Transverse colon (tissue), 4 donors: Measurements from ENCODE around the gene SH3GLB2. TPM values are rescaled to one million over a fixed set of nuclear protein-coding genes. Genes with fewer than 3 reads are reported as not detected.

Source experiments
- DNase-seq: peaks from one replicate; pipeline ENCODE4 v3.0.0-alpha.2; 2019
- H3K27ac ChIP-seq, 4 donors: fragments of 200-600 bp; sonication (generic); 2 replicates each; pipeline ENCODE4 v1.5.1; 2016 to 2018; ENCODE audit warnings: inconsistent platforms in 4 of 4
- H3K27me3 ChIP-seq: fragments of 200-600 bp; sonication (generic); 2 replicates; pipeline ENCODE4 v1.5.1; 2017; ENCODE audit warnings: inconsistent platforms
- H3K36me3 ChIP-seq, 4 donors: fragments of 200-600 bp; sonication (generic); 2 replicates each; pipeline ENCODE4 v1.5.1; 2017 to 2019; ENCODE audit warnings: inconsistent platforms in 4 of 4
- H3K4me1 ChIP-seq, 4 donors: fragments of 200-600 bp; sonication (generic); 2 replicates each; pipeline ENCODE4 v1.5.1; 2017 to 2020; ENCODE audit warnings: inconsistent platforms in 4 of 4
- H3K4me3 ChIP-seq, 4 donors: fragments of 200-600 bp; sonication (generic); 1 replicate in 1 of 4; 2 replicates in 3 of 4; pipeline versions ENCODE4 v1.5.1 to v1.6.1; 2017 to 2019; ENCODE audit warnings: inconsistent platforms in 4 of 4
- H3K9me3 ChIP-seq, 2 donors: fragments of 200-600 bp; sonication (generic); 2 replicates each; pipeline ENCODE4 v1.5.1; 2017 to 2019; ENCODE audit warnings: inconsistent platforms in 2 of 2
- CTCF ChIP-seq, 5 experiments: fragments of 200-600 bp in 3 of 5; fragments of 450-650 bp in 2 of 5; sonication (generic) in 3 of 5; IDR thresholded peaks; 1 replicate in 2 of 5; 2 replicates in 3 of 5; pipeline ENCODE4 v1.5.1; 2016 to 2017; ENCODE audit warnings: antibody characterized with exemption in 5 of 5, inconsistent platforms in 3 of 5, mild to moderate bottlenecking in 2 of 5, moderate library complexity in 1 of 5
- EP300 ChIP-seq: sonication (generic); formaldehyde crosslinking; IDR thresholded peaks from one replicate; pipeline ENCODE4 v1.6.1; 2017; ENCODE audit warnings: antibody characterized with exemption, low read depth
- POLR2A ChIP-seq: fragments of 450-650 bp; IDR thresholded peaks from one replicate; pipeline ENCODE4 v1.6.1; 2016; ENCODE audit warnings: antibody characterized with exemption, mild to moderate bottlenecking, moderate library complexity
- POLR2AphosphoS5 ChIP-seq, 3 donors: sonication (generic); formaldehyde crosslinking; IDR thresholded peaks; one replicate each; pipeline ENCODE4 v1.6.1; 2016; ENCODE audit warnings: antibody characterized with exemption in 3 of 3
- WGBS, 2 donors: methylation state at CpG; one replicate each; pipeline ENCODE4 v1.1.5; 2018; ENCODE audit warnings: low coverage in 1 of 2; 5-methylcytosine and 5-hydroxymethylcytosine counted together
- in situ Hi-C, 4 donors: fragments of 200-750 bp; cut with MboI; loops; one replicate each; pipeline versions ENCODE4 v1.15.0 to v1.15.1; 2017; ENCODE audit warnings: low sequenced_read_pairs in 3 of 4, low pct_ligation_motif_present in 1 of 4, low pct_unique_long_range_greater_than_20kb in 1 of 4
- intact Hi-C: fragments of 100-400 bp; cut with DNase I; formaldehyde crosslinking; loops from one replicate; pipeline ENCODE4 v1.15.1; 2023; ENCODE audit warnings: low total_unique reads
- total RNA-seq, 4 donors: library from RNA; depleted of rRNA; stranded (reverse); fragments of >200 nt; gene quantifications; one replicate each; pipeline ENCODE4 v1.1.0, GENCODE V29; 2016

SH3GLB2 gene
- total RNA-seq, 4 donors from 2014 or later: 184 to 391 (median 224) TPM

- in situ Hi-C loops (no loop called here), intact Hi-C loops (no loop called here)
- Histone ChIP-seq H3K9me3 (no peaks in the 10 kb centered on the region), H3K27me3 (no peaks in the 10 kb centered on the region), H3K36me3 (no peaks in the 10 kb centered on the region), H3K4me3 (no peak overlapping the region), H3K4me1 (peaks cover 0 to 34% (median 17%) of the 10 kb centered on the region in 4 donors), H3K27ac (peak overlapping the region in 1 of 4 donors; percentile 3)
- 86 to 88% methylated on average over 3 of the region's 3 CpGs for WGBS, 2 donors
- TF ChIP-seq POLR2AphosphoS5 (IDR thresholded peaks at IDR 0.05) (no peak), POLR2A (no peak), CTCF (IDR thresholded peaks at IDR 0.05) (no peak), EP300 (no peak)
- no peak for DNase-seq
These were observed 46.0 kb upstream of the SH3GLB2 start for GRCh38 chr9:129074106-129074505.

- WGBS, 2 donors: 77 to 81% methylated on average over 5 to 8 of the region's 8 CpGs
- intact Hi-C loops: no loop called here
- DNase-seq: no peak
- Histone ChIP-seq H3K36me3 (peaks cover 0 to 6% (median 1%) of the 10 kb centered on the region in 4 donors), H3K4me3 (no peak overlapping the region), H3K9me3 (no peaks in the 10 kb centered on the region), H3K4me1 (peaks cover 0 to 28% (median 14%) of the 10 kb centered on the region in 4 donors), H3K27ac (no peak overlapping the region), H3K27me3 (no peaks in the 10 kb centered on the region)
- TF ChIP-seq EP300 (no peak), POLR2A (no peak), POLR2AphosphoS5 (IDR thresholded peaks at IDR 0.05) (no peak), CTCF (IDR thresholded peaks at IDR 0.05) (no peak)
- in situ Hi-C loops: no loop called here
These were observed 45.3 kb upstream of the SH3GLB2 start for GRCh38 chr9:129073404-129073803.

GRCh38 chr9:129072171-129072570 lies 44.0 kb upstream of the SH3GLB2 start:
- in situ Hi-C loops: no loop called here

GRCh38 chr9:129071526-129072126 lies 43.5 kb upstream of the SH3GLB2 start:
- Histone ChIP-seq H3K9me3 (no peaks in the 10 kb centered on the region), H3K4me1 (peaks cover 0 to 11% (median 4%) of the 10 kb centered on the region in 4 donors), H3K27ac (no peak overlapping the region), H3K27me3 (no peaks in the 10 kb centered on the region), H3K36me3 (peaks cover 0 to 14% (median 6%) of the 10 kb centered on the region in 4 donors), H3K4me3 (no peak overlapping the region)
- in situ Hi-C loops (no loop called here), intact Hi-C loops (no loop called here)
- DNase-seq: peak; percentile 39
- 65 to 74% methylated on average over 6 to 9 of the region's 10 CpGs for WGBS, 2 donors
- TF ChIP-seq POLR2AphosphoS5 (IDR thresholded peaks at IDR 0.05) (no peak), POLR2A (no peak), EP300 (no peak), CTCF (IDR thresholded peaks at IDR 0.05) (no peak)

More at GRCh38 chr9:129072171-129072570, 44.0 kb upstream of the SH3GLB2 start:
- H3K9me3 ChIP-seq: no peaks in the 10 kb centered on the region
- H3K4me1 ChIP-seq: peaks cover 0 to 17% (median 8%) of the 10 kb centered on the region in 4 donors
- no peaks in the 10 kb centered on the region for H3K27me3 ChIP-seq
- 58 to 70% methylated on average over 5 to 9 of the region's 9 CpGs for WGBS, 2 donors
- H3K27ac ChIP-seq: no peak overlapping the region
- no peak for DNase-seq
- intact Hi-C loops: no loop called here
- TF ChIP-seq POLR2A (no peak), CTCF (IDR thresholded peaks at IDR 0.05) (no peak), EP300 (no peak), POLR2AphosphoS5 (IDR thresholded peaks at IDR 0.05) (no peak)
- no peak overlapping the region for H3K4me3 ChIP-seq
- H3K36me3 ChIP-seq: peaks cover 0 to 14% (median 5%) of the 10 kb centered on the region in 4 donors
